Measurements from ENCODE around the gene HDHD3.

Gene HDHD3

DNA sequence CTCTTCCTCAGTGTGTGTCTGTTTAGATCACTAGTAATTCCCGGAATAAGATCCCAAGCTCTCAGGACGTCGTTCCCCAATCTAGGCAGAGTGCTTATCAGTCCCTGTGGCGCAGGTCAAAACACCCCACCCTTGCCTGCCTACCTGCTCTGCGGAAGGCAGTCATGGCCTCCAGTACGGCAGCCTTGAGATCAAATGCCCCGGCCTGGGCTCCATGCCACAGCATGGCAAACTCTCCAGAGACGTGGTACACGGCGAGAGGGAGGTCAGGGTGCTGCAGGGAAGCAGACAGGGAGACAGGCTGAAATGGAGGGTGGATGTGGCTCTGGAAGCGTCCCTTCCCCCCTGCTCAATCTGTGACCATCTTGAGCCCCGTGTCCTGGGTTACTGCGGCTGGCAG is 12.0 kb upstream of the HDHD3 start:
- H3K4ac ChIP-seq (ENCODE audit: low read depth, low read length) = no peak overlapping the region

DNA sequence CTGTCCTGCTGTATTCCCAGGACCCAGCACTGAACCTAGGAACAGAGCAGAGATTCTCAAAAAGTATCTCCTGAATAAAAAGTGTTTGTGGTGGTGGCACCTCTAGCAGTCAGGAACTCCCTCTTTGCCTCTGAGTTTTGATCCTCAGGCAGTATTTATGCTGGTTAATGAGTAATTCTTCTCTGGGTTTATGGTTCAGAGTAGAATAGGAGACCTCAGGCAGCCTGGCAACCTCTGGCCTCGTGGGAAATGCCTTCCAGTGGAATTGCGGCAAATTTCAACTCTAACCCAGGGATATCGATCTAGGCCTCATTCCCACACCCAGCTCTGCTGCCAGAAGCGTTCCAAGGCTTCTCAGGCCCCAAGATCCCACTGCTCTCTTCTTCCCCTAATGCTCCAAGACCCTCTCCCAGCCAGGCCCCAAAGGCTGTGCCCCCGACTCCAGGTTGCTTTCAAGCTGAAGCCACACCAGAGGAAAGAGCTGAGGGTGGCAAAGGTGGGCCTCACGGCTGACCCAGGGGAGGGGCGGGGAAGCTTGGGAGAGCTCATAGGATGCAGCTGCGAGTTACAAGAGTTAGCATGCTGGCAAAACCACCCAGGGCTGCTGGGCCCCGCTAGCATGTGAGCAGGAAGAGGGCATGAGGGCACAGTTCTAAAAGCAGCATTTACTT is 10.9 kb upstream of the HDHD3 start:
- Histone ChIP-seq H2BK5ac (ENCODE audit: low read depth, low read length, poor library complexity) (peak overlapping the region; percentile 13), H3K14ac (ENCODE audit: low read length) (no peak overlapping the region), H3K4me3 (ENCODE audit: low read depth, low read length) (no peak overlapping the region), H4K8ac (ENCODE audit: low read depth, low read length) (no peak overlapping the region), H3K79me2 (ENCODE audit: control insufficient read depth, insufficient read depth, low read length, poor library complexity) (no peaks in the 10 kb centered on the region), H4K91ac (ENCODE audit: low read depth, low read length) (no peak overlapping the region), H2AFZ (ENCODE audit: insufficient read depth, low read length, poor library complexity) (no peak overlapping the region), H2BK12ac (ENCODE audit: low read length) (no peak overlapping the region), H3K9me3 (ENCODE audit: insufficient read depth, low read depth, low read length) (peaks cover 7% of the 10 kb centered on the region), H3K4ac (ENCODE audit: low read depth, low read length) (no peak overlapping the region), H3K36me3 (ENCODE audit: control insufficient read depth in 1 of 2, insufficient read depth in 2 of 2, low read length in 2 of 2) (peaks cover 38 to 41% of the 10 kb centered on the region in 2 experiments), H3K79me1 (ENCODE audit: low read length) (no peaks in the 10 kb centered on the region), H3K23ac (ENCODE audit: low read length) (no peak overlapping the region), H4K12ac (ENCODE audit: low read depth, low read length) (no peak overlapping the region), H2BK120ac (ENCODE audit: insufficient read depth, low read length, poor library complexity) (no peak overlapping the region), H3K4me2 (ENCODE audit: low read length) (no peak overlapping the region), H3K4me1 (ENCODE audit: control insufficient read depth in 1 of 2, insufficient read depth in 2 of 2, low read length in 2 of 2) (peaks cover 0 to 9% of the 10 kb centered on the region in 2 experiments), H3K27me3 (ENCODE audit: insufficient read depth, low read length) (no peaks in the 10 kb centered on the region), H3K27ac (ENCODE audit: low read depth, low read length) (peak overlapping the region; percentile 47), H2AK5ac (ENCODE audit: low read length) (no peak overlapping the region), H3K18ac (ENCODE audit: low read length) (no peak overlapping the region), H3K9ac (ENCODE audit: low read length) (no peak overlapping the region)
- WGBS (ENCODE audit: extremely low coverage, insufficient coverage, insufficient read length) = no CpG with 5 or more reads among the region's 9 CpGs
- DNase-seq = no peak

More for the DNA sequence above, 12.0 kb upstream of the HDHD3 start:
- H3K9ac ChIP-seq (ENCODE audit: low read length) = no peak overlapping the region
- no peak overlapping the region for H2BK120ac ChIP-seq (ENCODE audit: insufficient read depth, low read length, poor library complexity)
- no peak overlapping the region for H4K12ac ChIP-seq (ENCODE audit: low read depth, low read length)
- no peak overlapping the region for H2BK5ac ChIP-seq (ENCODE audit: low read depth, low read length, poor library complexity)
- no peak overlapping the region for H3K4me2 ChIP-seq (ENCODE audit: low read length)
- no peak for DNase-seq
- H4K8ac ChIP-seq (ENCODE audit: low read depth, low read length) = no peak overlapping the region
- H3K14ac ChIP-seq (ENCODE audit: low read length) = no peak overlapping the region
- H2AFZ ChIP-seq (ENCODE audit: insufficient read depth, low read length, poor library complexity) = no peak overlapping the region
- H3K9me3 ChIP-seq (ENCODE audit: insufficient read depth, low read depth, low read length) = peaks cover 7% of the 10 kb centered on the region
- H3K79me1 ChIP-seq (ENCODE audit: low read length) = no peaks in the 10 kb centered on the region
- H3K4me1 ChIP-seq (ENCODE audit: control insufficient read depth in 1 of 2, insufficient read depth in 2 of 2, low read length in 2 of 2) = peaks cover 0 to 6% of the 10 kb centered on the region in 2 experiments
- no peak overlapping the region for H3K18ac ChIP-seq (ENCODE audit: low read length)
- H3K23ac ChIP-seq (ENCODE audit: low read length) = no peak overlapping the region
- no peaks in the 10 kb centered on the region for H3K79me2 ChIP-seq (ENCODE audit: control insufficient read depth, insufficient read depth, low read length, poor library complexity)
- H3K27ac ChIP-seq (ENCODE audit: low read depth, low read length) = no peak overlapping the region
- no peaks in the 10 kb centered on the region for H3K27me3 ChIP-seq (ENCODE audit: insufficient read depth, low read length)
- H4K91ac ChIP-seq (ENCODE audit: low read depth, low read length) = no peak overlapping the region
- WGBS (ENCODE audit: extremely low coverage, insufficient coverage, insufficient read length) = no CpG with 5 or more reads among the region's 13 CpGs
- peaks cover 41 to 47% of the 10 kb centered on the region in 2 experiments for H3K36me3 ChIP-seq (ENCODE audit: control insufficient read depth in 1 of 2, insufficient read depth in 2 of 2, low read length in 2 of 2)
- H2AK5ac ChIP-seq (ENCODE audit: low read length) = no peak overlapping the region
- H2BK12ac ChIP-seq (ENCODE audit: low read length) = no peak overlapping the region
- H3K4me3 ChIP-seq (ENCODE audit: low read depth, low read length) = no peak overlapping the region

DNA sequence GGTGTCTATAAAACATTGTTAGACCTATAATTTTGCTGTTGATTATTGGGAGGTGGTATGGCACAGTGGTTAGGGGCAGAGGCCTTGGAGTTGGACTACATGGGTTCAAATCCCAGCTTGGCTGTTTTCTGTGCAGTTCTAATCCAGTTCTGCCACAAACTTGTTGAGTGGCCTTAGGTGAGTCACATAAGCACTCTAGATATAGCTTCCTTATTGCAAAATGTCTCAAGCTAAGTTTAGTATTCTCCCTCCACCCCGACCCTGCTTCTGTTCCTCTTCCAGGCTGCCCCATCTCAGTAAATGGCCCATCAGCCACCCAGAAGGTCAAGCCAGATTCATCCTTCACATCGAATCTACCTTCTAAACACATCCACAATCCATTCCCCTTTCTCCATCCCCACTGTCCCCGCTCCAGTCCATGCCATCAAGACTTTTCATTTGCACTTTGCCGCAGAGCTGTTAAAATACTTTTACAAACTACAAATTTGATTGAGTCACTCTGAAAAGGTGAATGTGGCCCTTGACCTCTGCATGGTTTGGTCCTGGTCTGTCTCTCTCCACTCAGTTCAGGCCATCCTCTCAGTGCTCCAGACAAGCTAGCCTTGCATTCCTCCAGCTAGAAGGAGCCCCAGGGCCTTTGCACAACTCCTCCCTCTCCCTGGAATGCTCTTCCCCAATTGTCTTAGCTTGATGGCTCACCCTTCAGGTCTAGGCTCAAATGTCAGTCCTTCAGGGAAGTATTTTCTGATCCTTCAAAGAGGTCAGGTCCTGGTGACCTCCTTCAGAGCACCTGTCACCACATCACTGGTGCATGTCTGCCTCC is 10.0 kb upstream of the HDHD3 start:
- no peak overlapping the region for H2AK5ac ChIP-seq (ENCODE audit: low read length)

DNA sequence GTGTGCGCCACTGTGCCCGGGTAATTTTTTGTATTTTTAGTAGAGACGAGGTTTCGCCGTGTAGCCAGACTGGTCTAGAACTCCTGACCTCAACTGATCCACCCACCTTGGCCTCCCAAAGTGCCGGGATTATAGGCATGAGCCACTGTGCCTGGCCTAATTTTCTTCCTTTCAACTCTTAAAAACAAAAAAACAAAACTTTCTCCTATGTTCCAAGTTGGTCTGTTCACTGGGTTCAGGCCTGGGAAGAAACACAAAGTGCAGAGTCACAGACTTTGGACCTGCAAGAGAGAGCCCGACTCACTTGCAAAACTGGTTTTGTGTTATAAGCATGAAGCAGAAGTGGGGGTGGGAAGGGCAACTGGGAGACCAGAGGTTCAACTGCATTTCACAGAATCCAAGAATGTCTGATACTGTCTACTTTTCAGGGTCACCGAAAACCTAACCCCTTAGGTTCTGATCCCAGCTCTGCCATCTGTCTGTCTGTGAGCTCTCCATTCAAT is 5.2 kb upstream of the HDHD3 start:
- Histone ChIP-seq H4K91ac (ENCODE audit: low read depth, low read length) (peak overlapping the region; percentile 91), H3K27ac (ENCODE audit: low read depth, low read length) (peak overlapping the region; percentile 90), H4K12ac (ENCODE audit: low read depth, low read length) (no peak overlapping the region), H3K27me3 (ENCODE audit: insufficient read depth, low read length) (no peaks in the 10 kb centered on the region), H4K8ac (ENCODE audit: low read depth, low read length) (no peak overlapping the region), H3K79me2 (ENCODE audit: control insufficient read depth, insufficient read depth, low read length, poor library complexity) (peaks cover 4% of the 10 kb centered on the region), H2AFZ (ENCODE audit: insufficient read depth, low read length, poor library complexity) (no peak overlapping the region), H3K4me3 (ENCODE audit: low read depth, low read length) (no peak overlapping the region), H2BK12ac (ENCODE audit: low read length) (peak overlapping the region; percentile 69), H2BK5ac (ENCODE audit: low read depth, low read length, poor library complexity) (peak overlapping the region; percentile 93), H3K36me3 (ENCODE audit: control insufficient read depth in 1 of 2, insufficient read depth in 2 of 2, low read length in 2 of 2) (peaks cover 0 to 1% of the 10 kb centered on the region in 2 experiments), H2AK5ac (ENCODE audit: low read length) (no peak overlapping the region), H2BK120ac (ENCODE audit: insufficient read depth, low read length, poor library complexity) (peak overlapping the region; percentile 62), H3K79me1 (ENCODE audit: low read length) (peaks cover 17% of the 10 kb centered on the region), H3K4ac (ENCODE audit: low read depth, low read length) (no peak overlapping the region), H3K14ac (ENCODE audit: low read length) (peak overlapping the region; percentile 70), H3K4me2 (ENCODE audit: low read length) (peak overlapping the region; percentile 26), H3K23ac (ENCODE audit: low read length) (no peak overlapping the region), H3K9ac (ENCODE audit: low read length) (no peak overlapping the region), H3K18ac (ENCODE audit: low read length) (no peak overlapping the region), H3K9me3 (ENCODE audit: insufficient read depth, low read depth, low read length) (peaks cover under 1% of the 10 kb centered on the region), H3K4me1 (ENCODE audit: control insufficient read depth in 1 of 2, insufficient read depth in 2 of 2, low read length in 2 of 2) (peaks cover 17 to 27% of the 10 kb centered on the region in 2 experiments)
- no CpG with 5 or more reads among the region's 8 CpGs for WGBS (ENCODE audit: extremely low coverage, insufficient coverage, insufficient read length)
- peak; percentile 54 to 61 for DNase-seq

More for the DNA sequence above, 10.0 kb upstream of the HDHD3 start:
- H2BK120ac ChIP-seq (ENCODE audit: insufficient read depth, low read length, poor library complexity) = no peak overlapping the region
- H3K4ac ChIP-seq (ENCODE audit: low read depth, low read length) = no peak overlapping the region
- H2BK12ac ChIP-seq (ENCODE audit: low read length) = no peak overlapping the region
- H3K27ac ChIP-seq (ENCODE audit: low read depth, low read length) = peak overlapping the region; percentile 54
- no peaks in the 10 kb centered on the region for H3K79me2 ChIP-seq (ENCODE audit: control insufficient read depth, insufficient read depth, low read length, poor library complexity)
- no peak overlapping the region for H3K14ac ChIP-seq (ENCODE audit: low read length)
- H3K4me2 ChIP-seq (ENCODE audit: low read length) = no peak overlapping the region
- H3K9ac ChIP-seq (ENCODE audit: low read length) = no peak overlapping the region
- H4K91ac ChIP-seq (ENCODE audit: low read depth, low read length) = no peak overlapping the region
- H3K27me3 ChIP-seq (ENCODE audit: insufficient read depth, low read length) = no peaks in the 10 kb centered on the region
- DNase-seq = peak; percentile 84 to 85
- peaks cover 7% of the 10 kb centered on the region for H3K9me3 ChIP-seq (ENCODE audit: insufficient read depth, low read depth, low read length)
- H4K12ac ChIP-seq (ENCODE audit: low read depth, low read length) = no peak overlapping the region
- peaks cover 4 to 12% of the 10 kb centered on the region in 2 experiments for H3K4me1 ChIP-seq (ENCODE audit: control insufficient read depth in 1 of 2, insufficient read depth in 2 of 2, low read length in 2 of 2)
- H3K23ac ChIP-seq (ENCODE audit: low read length) = no peak overlapping the region
- peaks cover 34 to 37% of the 10 kb centered on the region in 2 experiments for H3K36me3 ChIP-seq (ENCODE audit: control insufficient read depth in 1 of 2, insufficient read depth in 2 of 2, low read length in 2 of 2)
- H2BK5ac ChIP-seq (ENCODE audit: low read depth, low read length, poor library complexity) = no peak overlapping the region
- no peak overlapping the region for H2AFZ ChIP-seq (ENCODE audit: insufficient read depth, low read length, poor library complexity)
- no peak overlapping the region for H4K8ac ChIP-seq (ENCODE audit: low read depth, low read length)
- no CpG with 5 or more reads among the region's 4 CpGs for WGBS (ENCODE audit: extremely low coverage, insufficient coverage, insufficient read length)
- H3K4me3 ChIP-seq (ENCODE audit: low read depth, low read length) = no peak overlapping the region
- H3K18ac ChIP-seq (ENCODE audit: low read length) = no peak overlapping the region
- peaks cover 4% of the 10 kb centered on the region for H3K79me1 ChIP-seq (ENCODE audit: low read length)

Measured in trophoblast cell (in vitro differentiated cells and primary cell).